GM13977 (cell line): ENCODE measurements around the gene PSMD5.

Experiments used
- DNase-seq: peaks from one replicate; pipeline ENCODE4 v3.0.0; 2012; ENCODE audit warnings: low spot score
- in situ Hi-C: fragments of 300-500 bp; cut with MboI; formaldehyde crosslinking; loops from one replicate; pipeline ENCODE4 v1.12.0; 2022; ENCODE audit warnings: low sequenced_read_pairs, low pct_unique_long_range_greater_than_20kb, mixed read lengths, inconsistent platforms; ENCODE audit not compliant: unreplicated experiment
- TF ChIP-seq, protein P1 (sequence below): IDR thresholded peaks from 2 replicates; pipeline ENCODE4 v1.5.1; 2012; ENCODE audit warnings: mild to moderate bottlenecking, control low read depth; ENCODE audit not compliant: insufficient read depth; ENCODE audit errors: extremely low read depth, missing control alignments

Gene PSMD5

DNA sequence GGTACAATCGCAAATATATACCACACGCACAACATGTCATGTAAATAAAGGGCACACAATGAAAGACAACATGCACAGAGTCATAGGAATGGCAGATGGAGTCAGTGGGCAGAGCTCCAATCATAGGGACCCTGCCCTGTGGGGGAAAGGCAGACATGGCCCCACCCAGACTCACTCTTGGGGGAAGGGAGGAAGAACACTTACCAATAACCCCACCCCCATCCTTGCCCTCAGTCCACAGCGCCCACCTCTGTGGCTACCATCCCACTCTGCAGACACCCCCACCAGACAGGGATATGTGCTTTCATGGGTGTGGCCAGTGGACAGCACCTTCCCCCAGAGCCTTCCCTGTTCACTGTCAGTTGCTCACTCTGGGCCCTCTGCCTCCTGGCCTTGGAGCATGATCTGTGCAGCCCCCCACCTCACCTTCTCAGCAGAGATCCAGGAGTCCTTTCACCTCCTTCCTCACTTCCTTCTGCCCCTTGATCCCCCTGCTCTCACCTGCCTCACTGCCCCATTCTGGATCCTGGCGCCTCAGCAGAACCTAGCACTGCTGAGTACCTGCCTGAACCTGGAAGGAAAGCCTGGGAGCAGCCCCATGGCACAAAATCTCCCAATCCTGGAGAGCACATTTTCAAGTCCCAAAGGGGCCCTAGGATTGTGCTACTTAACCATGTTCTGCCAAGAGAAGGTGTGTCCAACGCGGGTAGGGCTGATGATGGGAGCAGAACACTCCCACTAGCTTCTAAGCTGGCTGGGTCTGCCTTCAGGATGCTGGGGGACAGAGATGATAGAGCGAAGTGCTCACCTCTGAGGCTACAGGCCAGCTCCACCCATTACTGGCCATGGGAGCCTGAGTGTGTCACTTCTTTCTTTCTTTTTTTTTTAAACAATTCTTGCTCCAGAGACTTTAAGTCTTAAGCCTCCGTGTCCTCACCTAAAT, 35.7 kb upstream of the PSMD5 start:
- no peak for DNase-seq
- in situ Hi-C loops: no loop called here
- TF ChIP-seq, protein P1, sequence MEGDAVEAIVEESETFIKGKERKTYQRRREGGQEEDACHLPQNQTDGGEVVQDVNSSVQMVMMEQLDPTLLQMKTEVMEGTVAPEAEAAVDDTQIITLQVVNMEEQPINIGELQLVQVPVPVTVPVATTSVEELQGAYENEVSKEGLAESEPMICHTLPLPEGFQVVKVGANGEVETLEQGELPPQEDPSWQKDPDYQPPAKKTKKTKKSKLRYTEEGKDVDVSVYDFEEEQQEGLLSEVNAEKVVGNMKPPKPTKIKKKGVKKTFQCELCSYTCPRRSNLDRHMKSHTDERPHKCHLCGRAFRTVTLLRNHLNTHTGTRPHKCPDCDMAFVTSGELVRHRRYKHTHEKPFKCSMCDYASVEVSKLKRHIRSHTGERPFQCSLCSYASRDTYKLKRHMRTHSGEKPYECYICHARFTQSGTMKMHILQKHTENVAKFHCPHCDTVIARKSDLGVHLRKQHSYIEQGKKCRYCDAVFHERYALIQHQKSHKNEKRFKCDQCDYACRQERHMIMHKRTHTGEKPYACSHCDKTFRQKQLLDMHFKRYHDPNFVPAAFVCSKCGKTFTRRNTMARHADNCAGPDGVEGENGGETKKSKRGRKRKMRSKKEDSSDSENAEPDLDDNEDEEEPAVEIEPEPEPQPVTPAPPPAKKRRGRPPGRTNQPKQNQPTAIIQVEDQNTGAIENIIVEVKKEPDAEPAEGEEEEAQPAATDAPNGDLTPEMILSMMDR: no peak

DNA sequence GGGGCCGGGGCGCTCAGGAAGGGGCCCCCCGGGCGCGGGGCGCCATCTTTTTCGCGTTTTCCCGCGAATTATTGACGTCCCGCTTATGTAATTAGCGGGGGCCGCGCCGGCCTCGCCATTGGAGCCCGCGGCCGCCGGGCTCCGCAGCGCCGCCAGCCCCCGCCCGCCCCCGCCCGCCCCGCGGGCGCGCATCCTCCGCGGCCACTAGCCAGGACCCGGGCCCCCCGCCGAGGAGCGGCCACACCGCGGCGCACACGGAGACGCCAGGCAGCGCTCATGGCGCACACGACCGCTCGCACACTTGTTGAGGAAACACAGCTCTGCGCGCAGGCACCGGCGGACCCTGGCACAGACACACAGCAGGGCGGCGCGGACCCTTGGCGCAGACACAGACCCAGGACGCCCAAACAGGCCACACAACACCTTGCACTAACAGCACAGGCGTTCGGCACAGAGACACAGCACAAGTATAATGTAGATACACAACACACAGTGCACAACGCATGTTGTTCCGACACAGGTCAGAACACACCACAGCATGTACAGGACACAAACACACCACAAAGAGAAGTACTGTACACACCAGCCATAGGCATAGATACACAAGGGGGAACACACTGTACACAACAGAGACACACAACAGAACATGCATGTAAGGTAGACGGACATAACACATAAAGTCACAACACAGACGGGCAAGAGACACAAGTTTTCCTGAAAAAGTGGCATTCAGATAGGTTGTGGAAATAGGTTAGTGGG, 34.7 kb upstream of the PSMD5 start:
- DNase-seq: peak; percentile 91
- in situ Hi-C loops: no loop called here
- TF ChIP-seq, protein P1: peak; percentile 44

DNA sequence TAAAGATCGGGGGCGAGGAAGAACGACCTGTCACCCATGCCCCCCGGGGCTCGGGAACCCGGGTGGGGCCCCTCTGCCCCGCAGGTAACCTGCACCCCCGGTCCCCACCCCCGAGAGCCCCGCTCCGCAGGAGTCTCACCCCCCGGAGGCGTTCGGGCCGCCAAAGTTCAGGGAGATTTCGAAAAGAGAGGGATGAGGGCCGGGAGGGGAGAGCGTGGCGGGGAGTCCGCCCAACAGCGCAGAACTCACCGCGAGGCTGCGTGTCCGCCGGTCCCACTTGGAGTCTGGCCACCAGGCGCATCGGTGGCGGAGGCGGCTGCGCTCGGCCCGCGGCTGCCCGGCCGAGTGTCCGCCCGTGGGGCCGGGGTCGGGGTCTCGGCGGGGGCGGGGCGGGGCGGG, 34.1 kb upstream of the PSMD5 start, which contains the start of gene PHF19:
TSS of gene PHF19 (minus strand) at position 347 of the 399 bp plus-strand sequence. CDS start 2,447 bp downstream, outside the sequence.
- no peak for DNase-seq
- TF ChIP-seq, protein P1: no peak
- in situ Hi-C loops: no loop called here

DNA sequence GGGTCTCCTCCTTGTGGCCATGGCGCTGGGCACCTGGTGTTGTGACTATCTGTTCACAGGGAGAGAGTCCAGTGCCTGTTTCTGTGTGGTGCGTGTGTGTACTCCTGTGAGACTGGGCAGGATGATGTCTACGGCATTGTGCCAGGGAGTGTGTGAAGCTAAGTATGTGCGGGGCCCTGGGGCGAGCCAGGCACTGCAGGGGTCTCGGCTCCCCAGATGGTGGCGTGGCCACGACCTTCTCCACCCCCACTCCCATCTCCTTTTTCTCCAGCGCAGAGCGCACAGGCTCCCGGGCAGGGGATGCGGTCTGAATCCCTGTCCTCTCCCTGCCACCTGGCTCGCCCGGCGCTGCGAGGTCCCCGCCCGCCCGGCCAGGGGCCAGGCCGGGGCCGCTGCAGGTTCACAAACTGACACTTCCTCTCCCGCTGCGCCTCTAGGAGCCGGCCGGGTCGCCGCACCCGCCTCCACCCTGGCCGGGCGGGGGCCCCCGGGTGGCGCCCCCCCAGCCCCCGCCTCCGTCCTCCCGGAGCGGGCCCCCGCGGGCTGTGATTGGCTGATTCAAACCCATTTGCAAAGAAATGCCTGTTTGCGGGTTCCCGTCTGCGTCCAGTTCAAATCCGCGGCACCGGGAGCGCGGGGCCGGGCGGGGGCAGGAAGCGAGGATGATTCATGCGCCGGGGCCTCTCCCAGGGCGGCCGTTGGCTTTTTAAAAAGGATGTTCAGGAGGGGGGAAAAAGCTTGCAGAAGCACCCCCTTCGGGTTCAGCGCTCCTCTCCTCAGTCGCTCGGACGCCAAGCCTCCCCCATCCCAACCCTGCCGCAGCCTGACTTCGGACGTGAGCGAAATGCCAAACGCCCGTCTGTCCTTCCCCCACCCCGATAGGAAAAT, 33.5 kb upstream of the PSMD5 start:
- TF ChIP-seq, protein P1: no peak
- in situ Hi-C loops: no loop called here
- DNase-seq: peak; percentile 96

DNA sequence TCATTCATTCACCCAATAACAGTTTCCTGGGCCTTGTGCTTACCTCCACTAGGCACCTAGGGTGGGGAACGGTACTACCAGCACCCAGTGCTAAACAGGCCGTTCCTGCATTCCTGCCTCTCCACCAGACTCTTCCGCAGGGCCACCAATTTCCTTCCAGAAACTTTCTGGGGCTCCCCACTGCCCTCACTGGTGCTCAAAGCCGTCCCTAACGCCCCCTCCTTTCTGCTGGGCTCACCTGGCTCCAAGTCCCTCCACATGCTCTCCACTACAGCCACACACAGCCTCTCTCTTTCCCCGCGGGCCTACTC, 32.9 kb upstream of the PSMD5 start:
- in situ Hi-C loops: no loop called here
- TF ChIP-seq, protein P1: no peak

DNA sequence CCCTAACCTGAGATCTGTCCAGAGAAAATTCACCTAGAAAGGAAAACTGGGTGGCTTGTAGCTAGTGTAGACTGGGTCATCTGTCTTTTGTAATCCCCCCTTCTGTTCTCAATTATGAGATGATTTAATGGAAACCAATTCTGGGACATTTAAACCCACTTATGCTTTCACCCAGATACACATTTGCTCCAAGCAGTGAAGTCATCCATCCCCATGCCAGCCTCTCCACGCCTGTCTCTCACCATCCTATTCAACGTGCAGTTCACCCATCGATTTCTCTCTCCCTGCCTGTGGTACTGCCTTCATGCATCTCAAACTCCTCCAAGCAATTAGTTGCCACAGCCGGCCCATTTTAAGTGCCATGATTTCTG, 32.5 kb upstream of the PSMD5 start:
- DNase-seq: no peak
- TF ChIP-seq, protein P1: no peak
- in situ Hi-C loops: no loop called here

More for the DNA sequence above, 32.9 kb upstream of the PSMD5 start:
- no peak for DNase-seq
